CD4-positive, alpha-beta T cell (primary cell): ENCODE results near the gene ZNF701. TPM values are rescaled to one million over a fixed set of nuclear protein-coding genes. Genes with fewer than 3 reads are reported as not detected.
A peak's percentile ranks its signal among the peaks of the same experiment; 100 is the strongest.

Experiments used
- ATAC-seq: fragments of 200-7000 bp; cut with Tn5 transposase; one replicate; pipeline ENCODE4 v1.10.0; 2022; ENCODE audit warnings: mild to moderate bottlenecking; ENCODE audit not compliant: poor library complexity
- CTCF ChIA-PET: fragments of 350-600 bp; sonication (Branson Sonifier 250); formaldehyde crosslinking; loops from one replicate; lab custom pipeline; 2021; ENCODE audit warnings: antibody characterized with exemption, inconsistent platforms; lab: Charles Lee
- POLR2A ChIA-PET: fragments of 350-600 bp; sonication (Branson Sonifier 250); formaldehyde crosslinking; loops from one replicate; lab custom pipeline; 2021; ENCODE audit warnings: antibody characterized with exemption, inconsistent platforms; lab: Charles Lee
- DNase-seq, 14 experiments: peaks; one replicate each; pipeline ENCODE4 v3.0.0-alpha.2; 2013 to 2020; ENCODE audit warnings: mixed read lengths in 2 of 14
- H3K27ac ChIP-seq, 2 donors: one replicate each; pipeline versions ENCODE4 v1.5.1 to v1.7.0; 2013; ENCODE audit warnings: low read length in 2 of 2, low read depth in 1 of 2, mild to moderate bottlenecking in 1 of 2
- H3K27me3 ChIP-seq, 2 experiments: 1 replicate in 1 of 2; 2 replicates in 1 of 2; pipeline versions ENCODE4 v1.6.1 to v1.7.0; 2013; ENCODE audit warnings: low read length in 2 of 2, control low read depth in 1 of 2, mild to moderate bottlenecking in 1 of 2, moderate library complexity in 1 of 2; ENCODE audit not compliant: insufficient read depth in 2 of 2, control insufficient read depth in 1 of 2
- H3K36me3 ChIP-seq: one replicate; pipeline ENCODE4 v1.6.1; 2013; ENCODE audit warnings: low read length, control low read depth; ENCODE audit not compliant: insufficient read depth
- H3K4me1 ChIP-seq: one replicate; pipeline ENCODE4 v1.6.1; 2013; ENCODE audit warnings: low read length, control low read depth; ENCODE audit not compliant: insufficient read depth
- H3K4me3 ChIP-seq: one replicate; pipeline ENCODE4 v1.5.1; 2013; ENCODE audit warnings: mild to moderate bottlenecking, low read length, moderate library complexity
- H3K9me3 ChIP-seq, 2 experiments: 1 replicate in 1 of 2; 2 replicates in 1 of 2; pipeline versions ENCODE4 v1.6.1 to v1.7.0; 2013; ENCODE audit warnings: low read length in 2 of 2, mild to moderate bottlenecking in 2 of 2, control low read depth in 1 of 2, moderate library complexity in 1 of 2; ENCODE audit not compliant: control insufficient read depth in 1 of 2, insufficient read depth in 1 of 2
- H3K27ac Mint-ChIP-seq: one replicate; pipeline ENCODE4 v1.8.0; 2020; ENCODE audit warnings: mixed read lengths
- H3K27me3 Mint-ChIP-seq: one replicate; pipeline ENCODE4 v1.8.0; 2021; ENCODE audit warnings: mixed read lengths
- H3K36me3 Mint-ChIP-seq: one replicate; pipeline ENCODE4 v1.8.0; 2021; ENCODE audit warnings: low read depth, mixed read lengths
- H3K4me1 Mint-ChIP-seq: one replicate; pipeline ENCODE4 v1.8.0; 2021; ENCODE audit warnings: low read depth, mixed read lengths
- H3K4me3 Mint-ChIP-seq: one replicate; pipeline ENCODE4 v1.8.0; 2020; ENCODE audit warnings: mild to moderate bottlenecking, mixed read lengths
- H3K9me3 Mint-ChIP-seq: one replicate; pipeline ENCODE4 v1.8.0; 2020; ENCODE audit warnings: mixed read lengths
- CTCF ChIP-seq: fragments of 200-600 bp; IDR thresholded peaks from one replicate; pipeline ENCODE4 v1.8.0; 2022; ENCODE audit warnings: antibody characterized with exemption, mild to moderate bottlenecking
- intact Hi-C, 2 experiments: fragments of 100-400 bp; cut with DNase I in 1 of 2; cut with micrococcal nuclease in 1 of 2; formaldehyde crosslinking; loops; one replicate each; pipeline versions ENCODE4 v1.15.1 to v1.9.0; 2023 to 2025; cut with DNase I, micrococcal nuclease
- total RNA-seq, 174 experiments: library from RNA in 2 of 174; stranded (reverse) in 2 of 174; gene quantifications; one replicate each; pipeline ENCODE4 v1.2.3 and lab custom pipeline; 2021 to 2026

The ZNF701 gene
- total RNA-seq, 2 experiments from 2014 or later = 7.9 to 8.2 TPM

- no peak overlapping the region for H3K4me3 Mint-ChIP-seq
- Histone ChIP-seq H3K36me3 (no peaks in the 10 kb centered on the region), H3K27ac (no peak overlapping the region), H3K4me1 (peaks cover 19% of the 10 kb centered on the region), H3K27me3 (no peaks in the 10 kb centered on the region), H3K9me3 (peaks cover 9 to 53% of the 10 kb centered on the region in 2 experiments), H3K4me3 (no peak overlapping the region)
- DNase-seq = no peak
- no peak for ATAC-seq
- H3K27me3 Mint-ChIP-seq = no peaks in the 10 kb centered on the region
- peaks cover 22% of the 10 kb centered on the region for H3K4me1 Mint-ChIP-seq
- H3K27ac Mint-ChIP-seq = no peak overlapping the region
- intact Hi-C loops = loop anchor here in 1 of 2 experiments (10.0 kb wide), 1 partner anchor 331 kb away; the partner anchor contains the start of gene ZNF468
- peaks cover 26% of the 10 kb centered on the region for H3K36me3 Mint-ChIP-seq
- no peak for TF ChIP-seq CTCF
- ChIA-PET POLR2A (no interaction called here), CTCF (no interaction called here)
- H3K9me3 Mint-ChIP-seq = peaks cover 7% of the 10 kb centered on the region
These were observed 46.0 kb upstream of the ZNF701 start for GRCh38 chr19:52524086-52524485.

- Mint-ChIP-seq H3K27ac (peak within 1 kb of the TSS; percentile 99), H3K4me1 (peaks cover 31% of the 10 kb centered on the region), H3K4me3 (peak within 1 kb of the TSS; percentile 99), H3K27me3 (no peaks in the 10 kb centered on the region), H3K36me3 (peaks cover 32% of the 10 kb centered on the region), H3K9me3 (peaks cover 1% of the 10 kb centered on the region)
- ChIA-PET POLR2A (interaction anchor here (0.7 to 1.1 kb wide), 2 partner anchors 436 to 1340 kb away, joined by 3 to 4 read pairs; partner anchors contain the start of genes MYADM and ZNF816), CTCF (interaction anchor here (0.7 to 1.2 kb wide), 3 partner anchors 10 to 525 kb away, joined by 3 to 4 read pairs (median 3); no protein-coding TSS in a partner anchor)
- Histone ChIP-seq H3K27me3 (no peaks in the 10 kb centered on the region), H3K4me3 (peak within 1 kb of the TSS; percentile 95), H3K36me3 (no peaks in the 10 kb centered on the region), H3K4me1 (peaks cover 20% of the 10 kb centered on the region), H3K27ac (peak within 1 kb of the TSS; percentile 83 to 89), H3K9me3 (peaks cover 6 to 35% of the 10 kb centered on the region in 2 experiments)
- TF ChIP-seq CTCF = peak; percentile 35
- peak; percentile 93 for ATAC-seq
- DNase-seq = peak; percentile 93 to 100 (median 97)
- intact Hi-C loops = loop anchor here (1.0 to 10.0 kb wide), 12 partner anchors 8 to 575 kb away; partner anchors contain the start of genes ZNF701 (in 2 of the 2), ZNF160 (in 1 of the 2), ZNF468 (in 1 of the 2) and ZNF480 (in 1 of the 2)
These were observed 42.7 kb upstream of the ZNF701 start, which contains the start of gene ZNF808 for GRCh38 chr19:52527134-52527955. Gene ZNF808 (plus strand): TSS chr19:52527668. CDS start chr19:52543285, 15,617 bp downstream.

- intact Hi-C loops = loop anchor here (1.0 to 10.0 kb wide), 12 partner anchors 7 to 574 kb away; partner anchors contain the start of genes ZNF701 (in 2 of the 2), ZNF160 (in 1 of the 2), ZNF468 (in 1 of the 2) and ZNF480 (in 1 of the 2)
These were observed 42.1 kb upstream of the ZNF701 start for GRCh38 chr19:52527956-52528351.

More at GRCh38 chr19:52527956-52528351, 42.1 kb upstream of the ZNF701 start:
- ATAC-seq (no peak), DNase-seq (peak in 1 of 14 experiments; percentile 2)
- POLR2A ChIA-PET = no interaction called here
- Histone ChIP-seq H3K36me3 (peaks cover 2% of the 10 kb centered on the region), H3K9me3 (peaks cover 3 to 29% of the 10 kb centered on the region in 2 experiments), H3K27me3 (no peaks in the 10 kb centered on the region), H3K4me1 (peaks cover 20% of the 10 kb centered on the region), H3K4me3 (peak overlapping the region; percentile 95), H3K27ac (peak overlapping the region; percentile 83 to 89)
- Mint-ChIP-seq H3K9me3 (no peaks in the 10 kb centered on the region), H3K36me3 (peaks cover 36% of the 10 kb centered on the region), H3K27me3 (no peaks in the 10 kb centered on the region), H3K27ac (peak overlapping the region; percentile 99), H3K4me1 (peaks cover 31% of the 10 kb centered on the region), H3K4me3 (peak overlapping the region; percentile 99)
- no peak for TF ChIP-seq CTCF
- CTCF ChIA-PET = no interaction called here
